ENCODE results near the gene CLPTM1L. TPM values are rescaled to one million over a fixed set of nuclear protein-coding genes. Genes with fewer than 3 reads are reported as not detected.
"Not testable (repeated sequence)": the region's sequence is repeated elsewhere in the genome, so short reads cannot be mapped to it uniquely, and the experiment has no call there.

Gene CLPTM1L
- total RNA-seq, 1 donor from 2014 or later: 113 TPM

GRCh38 chr5:1360861-1361260 is 16.0 kb upstream of the CLPTM1L start:
- no peaks in the 10 kb centered on the region for H3K36me3 ChIP-seq (ENCODE audit: control insufficient read depth in 3 of 3, insufficient read depth in 3 of 3, low read length in 3 of 3)
- no peak overlapping the region for H3K27ac ChIP-seq (ENCODE audit: low read depth, low read length)
- no peak overlapping the region for H3K4me3 ChIP-seq (ENCODE audit: low read length in 3 of 3)
- H3K9ac ChIP-seq (ENCODE audit: low read depth in 1 of 3, low read length in 3 of 3): no peak overlapping the region
- H3K27me3 ChIP-seq (ENCODE audit: control insufficient read depth in 3 of 3, insufficient read depth in 3 of 3, low read length in 3 of 3): peaks cover 42 to 67% (median 48%) of the 10 kb centered on the region in 3 donors
- H3K9me3 ChIP-seq (ENCODE audit: control insufficient read depth in 3 of 3, low read length in 3 of 3): no peaks in the 10 kb centered on the region
- H3K4me1 ChIP-seq (ENCODE audit: control insufficient read depth in 3 of 3, insufficient read depth in 3 of 3, low read length in 3 of 3): no peaks in the 10 kb centered on the region

GRCh38 chr5:1360367-1360766 is 15.5 kb upstream of the CLPTM1L start:
- H3K9ac ChIP-seq (ENCODE audit: low read depth in 1 of 3, low read length in 3 of 3); H3K36me3 ChIP-seq (ENCODE audit: control insufficient read depth in 3 of 3, insufficient read depth in 3 of 3, low read length in 3 of 3); H3K4me3 ChIP-seq (ENCODE audit: low read length in 3 of 3); H3K27ac ChIP-seq (ENCODE audit: low read depth, low read length); H3K4me1 ChIP-seq (ENCODE audit: control insufficient read depth in 3 of 3, insufficient read depth in 3 of 3, low read length in 3 of 3); H3K9me3 ChIP-seq (ENCODE audit: control insufficient read depth in 3 of 3, low read length in 3 of 3): not testable (repeated sequence)
- peaks cover 45 to 68% (median 48%) of the 10 kb centered on the region in 3 donors for H3K27me3 ChIP-seq (ENCODE audit: control insufficient read depth in 3 of 3, insufficient read depth in 3 of 3, low read length in 3 of 3)

DNA sequence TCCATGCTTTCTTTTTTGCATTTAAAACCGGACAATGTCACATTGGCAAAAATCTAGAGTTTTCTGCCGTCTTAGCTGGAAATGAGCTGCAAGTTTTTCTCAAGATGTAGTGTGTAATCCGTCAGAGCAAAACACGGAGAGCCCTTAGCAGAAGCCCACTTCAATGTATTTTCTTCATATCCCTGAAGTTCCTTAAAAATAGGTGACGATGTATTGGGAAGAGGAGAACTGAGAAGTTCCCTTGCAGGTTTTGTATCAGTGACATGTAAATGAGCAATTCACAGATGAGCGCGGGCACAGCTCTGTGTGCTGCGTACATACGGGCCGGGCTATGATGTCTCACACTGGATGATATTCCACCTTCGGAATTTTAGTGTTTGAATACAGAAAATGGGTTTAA is 14.8 kb upstream of the CLPTM1L start:
- H3K9me3 ChIP-seq (ENCODE audit: control insufficient read depth in 3 of 3, low read length in 3 of 3): no peaks in the 10 kb centered on the region
- H3K36me3 ChIP-seq (ENCODE audit: control insufficient read depth in 3 of 3, insufficient read depth in 3 of 3, low read length in 3 of 3): no peaks in the 10 kb centered on the region
- H3K4me3 ChIP-seq (ENCODE audit: low read length in 3 of 3): no peak overlapping the region
- H3K27me3 ChIP-seq (ENCODE audit: control insufficient read depth in 3 of 3, insufficient read depth in 3 of 3, low read length in 3 of 3): peaks cover 45 to 68% (median 48%) of the 10 kb centered on the region in 3 donors
- H3K4me1 ChIP-seq (ENCODE audit: control insufficient read depth in 3 of 3, insufficient read depth in 3 of 3, low read length in 3 of 3): no peaks in the 10 kb centered on the region
- no peak overlapping the region for H3K27ac ChIP-seq (ENCODE audit: low read depth, low read length)
- H3K9ac ChIP-seq (ENCODE audit: low read depth in 1 of 3, low read length in 3 of 3): no peak overlapping the region

GRCh38 chr5:1359031-1359645 is 14.2 kb upstream of the CLPTM1L start:
- Histone ChIP-seq H3K36me3 (ENCODE audit: control insufficient read depth in 3 of 3, insufficient read depth in 3 of 3, low read length in 3 of 3) (no peaks in the 10 kb centered on the region), H3K27ac (ENCODE audit: low read depth, low read length) (no peak overlapping the region), H3K9ac (ENCODE audit: low read depth in 1 of 3, low read length in 3 of 3) (no peak overlapping the region), H3K4me1 (ENCODE audit: control insufficient read depth in 3 of 3, insufficient read depth in 3 of 3, low read length in 3 of 3) (no peaks in the 10 kb centered on the region), H3K27me3 (ENCODE audit: control insufficient read depth in 3 of 3, insufficient read depth in 3 of 3, low read length in 3 of 3) (peaks cover 44 to 65% (median 48%) of the 10 kb centered on the region in 3 donors), H3K9me3 (ENCODE audit: control insufficient read depth in 3 of 3, low read length in 3 of 3) (no peaks in the 10 kb centered on the region), H3K4me3 (ENCODE audit: low read length in 3 of 3) (no peak overlapping the region)

DNA sequence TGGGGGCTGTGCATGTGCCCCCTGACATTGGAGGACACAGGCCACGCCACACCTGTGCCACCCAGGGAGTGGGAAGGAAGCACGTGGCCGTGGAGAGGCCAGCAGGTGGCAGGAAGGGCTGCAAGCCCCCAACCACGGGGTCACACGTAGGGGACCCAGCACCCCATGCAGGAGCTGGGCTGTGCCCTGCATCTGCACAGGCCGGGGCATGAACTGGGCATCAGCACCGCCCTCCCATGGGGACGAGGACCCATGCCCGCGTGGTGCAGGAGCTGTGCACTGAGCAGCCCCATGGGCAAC is 13.8 kb upstream of the CLPTM1L start:
- Histone ChIP-seq H3K4me1 (ENCODE audit: control insufficient read depth in 3 of 3, insufficient read depth in 3 of 3, low read length in 3 of 3) (no peaks in the 10 kb centered on the region), H3K36me3 (ENCODE audit: control insufficient read depth in 3 of 3, insufficient read depth in 3 of 3, low read length in 3 of 3) (no peaks in the 10 kb centered on the region), H3K27ac (ENCODE audit: low read depth, low read length) (no peak overlapping the region), H3K4me3 (ENCODE audit: low read length in 3 of 3) (no peak overlapping the region), H3K27me3 (ENCODE audit: control insufficient read depth in 3 of 3, insufficient read depth in 3 of 3, low read length in 3 of 3) (peaks cover 39 to 61% (median 44%) of the 10 kb centered on the region in 3 donors), H3K9me3 (ENCODE audit: control insufficient read depth in 3 of 3, low read length in 3 of 3) (no peaks in the 10 kb centered on the region), H3K9ac (ENCODE audit: low read depth in 1 of 3, low read length in 3 of 3) (no peak overlapping the region)

DNA sequence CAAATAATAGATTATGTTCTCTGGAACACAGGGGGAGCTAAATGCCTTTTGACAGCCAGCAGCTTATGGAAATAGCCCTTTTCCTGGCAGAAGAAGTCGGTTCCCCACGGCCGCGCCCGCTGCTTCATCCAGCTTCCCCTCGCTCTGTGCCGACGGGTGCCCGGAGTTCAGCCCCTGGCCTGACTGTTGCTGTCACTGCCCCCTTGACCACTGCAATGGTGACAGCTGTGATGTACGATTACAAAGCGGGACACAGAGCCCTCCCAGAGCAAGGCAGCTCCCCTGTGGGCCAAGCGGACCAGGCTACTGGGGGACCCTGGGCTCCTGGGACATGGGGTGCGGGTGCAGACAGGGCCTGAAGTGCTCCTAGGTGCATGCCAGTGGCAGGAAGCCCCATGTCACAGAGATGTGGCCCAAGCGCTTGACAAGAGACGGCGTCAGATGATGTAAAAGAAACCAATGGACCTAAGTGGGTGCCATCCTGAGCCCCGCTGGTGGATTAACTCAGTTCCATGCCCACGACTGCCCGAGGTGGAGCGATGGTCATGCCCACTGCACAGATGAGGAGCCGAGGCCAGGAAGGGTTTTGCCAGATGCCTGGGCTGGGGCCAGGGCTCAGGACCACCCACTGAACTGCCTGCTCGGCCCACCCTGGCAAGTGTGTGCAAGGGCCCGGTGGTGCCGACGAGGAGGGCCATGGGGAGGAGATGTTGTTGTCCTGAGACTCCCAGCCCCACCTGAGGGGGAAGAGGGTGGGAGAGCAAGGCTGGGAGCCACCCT is 13.2 kb upstream of the CLPTM1L start:
- Histone ChIP-seq H3K9me3 (ENCODE audit: control insufficient read depth in 3 of 3, low read length in 3 of 3) (no peaks in the 10 kb centered on the region), H3K27ac (ENCODE audit: low read depth, low read length) (no peak overlapping the region), H3K9ac (ENCODE audit: low read depth in 1 of 3, low read length in 3 of 3) (no peak overlapping the region), H3K4me1 (ENCODE audit: control insufficient read depth in 3 of 3, insufficient read depth in 3 of 3, low read length in 3 of 3) (no peaks in the 10 kb centered on the region), H3K36me3 (ENCODE audit: control insufficient read depth in 3 of 3, insufficient read depth in 3 of 3, low read length in 3 of 3) (no peaks in the 10 kb centered on the region), H3K27me3 (ENCODE audit: control insufficient read depth in 3 of 3, insufficient read depth in 3 of 3, low read length in 3 of 3) (peaks cover 36 to 56% (median 39%) of the 10 kb centered on the region in 3 donors), H3K4me3 (ENCODE audit: low read length in 3 of 3) (no peak overlapping the region)

- Histone ChIP-seq H3K27me3 (ENCODE audit: control insufficient read depth in 3 of 3, insufficient read depth in 3 of 3, low read length in 3 of 3) (peaks cover 30 to 56% (median 36%) of the 10 kb centered on the region in 3 donors), H3K9ac (ENCODE audit: low read depth in 1 of 3, low read length in 3 of 3) (no peak overlapping the region)
Measured at GRCh38 chr5:1356873-1357787, 12.2 kb upstream of the CLPTM1L start.

GRCh38 chr5:1354576-1354975 is 9.7 kb upstream of the CLPTM1L start:
- no peak overlapping the region for H3K9ac ChIP-seq (ENCODE audit: low read depth in 1 of 3, low read length in 3 of 3)
- no peaks in the 10 kb centered on the region for H3K9me3 ChIP-seq (ENCODE audit: control insufficient read depth in 3 of 3, low read length in 3 of 3)
- no peaks in the 10 kb centered on the region for H3K4me1 ChIP-seq (ENCODE audit: control insufficient read depth in 3 of 3, insufficient read depth in 3 of 3, low read length in 3 of 3)
- H3K27me3 ChIP-seq (ENCODE audit: control insufficient read depth in 3 of 3, insufficient read depth in 3 of 3, low read length in 3 of 3): peaks cover 24 to 45% (median 26%) of the 10 kb centered on the region in 3 donors
- H3K36me3 ChIP-seq (ENCODE audit: control insufficient read depth in 3 of 3, insufficient read depth in 3 of 3, low read length in 3 of 3): no peaks in the 10 kb centered on the region
- H3K27ac ChIP-seq (ENCODE audit: low read depth, low read length): no peak overlapping the region
- H3K4me3 ChIP-seq (ENCODE audit: low read length in 3 of 3): no peak overlapping the region

More at GRCh38 chr5:1356873-1357787, 12.2 kb upstream of the CLPTM1L start:
- Histone ChIP-seq H3K4me1 (ENCODE audit: control insufficient read depth in 3 of 3, insufficient read depth in 3 of 3, low read length in 3 of 3) (no peaks in the 10 kb centered on the region), H3K4me3 (ENCODE audit: low read length in 3 of 3) (no peak overlapping the region), H3K9me3 (ENCODE audit: control insufficient read depth in 3 of 3, low read length in 3 of 3) (no peaks in the 10 kb centered on the region), H3K27ac (ENCODE audit: low read depth, low read length) (no peak overlapping the region), H3K36me3 (ENCODE audit: control insufficient read depth in 3 of 3, insufficient read depth in 3 of 3, low read length in 3 of 3) (no peaks in the 10 kb centered on the region)

DNA sequence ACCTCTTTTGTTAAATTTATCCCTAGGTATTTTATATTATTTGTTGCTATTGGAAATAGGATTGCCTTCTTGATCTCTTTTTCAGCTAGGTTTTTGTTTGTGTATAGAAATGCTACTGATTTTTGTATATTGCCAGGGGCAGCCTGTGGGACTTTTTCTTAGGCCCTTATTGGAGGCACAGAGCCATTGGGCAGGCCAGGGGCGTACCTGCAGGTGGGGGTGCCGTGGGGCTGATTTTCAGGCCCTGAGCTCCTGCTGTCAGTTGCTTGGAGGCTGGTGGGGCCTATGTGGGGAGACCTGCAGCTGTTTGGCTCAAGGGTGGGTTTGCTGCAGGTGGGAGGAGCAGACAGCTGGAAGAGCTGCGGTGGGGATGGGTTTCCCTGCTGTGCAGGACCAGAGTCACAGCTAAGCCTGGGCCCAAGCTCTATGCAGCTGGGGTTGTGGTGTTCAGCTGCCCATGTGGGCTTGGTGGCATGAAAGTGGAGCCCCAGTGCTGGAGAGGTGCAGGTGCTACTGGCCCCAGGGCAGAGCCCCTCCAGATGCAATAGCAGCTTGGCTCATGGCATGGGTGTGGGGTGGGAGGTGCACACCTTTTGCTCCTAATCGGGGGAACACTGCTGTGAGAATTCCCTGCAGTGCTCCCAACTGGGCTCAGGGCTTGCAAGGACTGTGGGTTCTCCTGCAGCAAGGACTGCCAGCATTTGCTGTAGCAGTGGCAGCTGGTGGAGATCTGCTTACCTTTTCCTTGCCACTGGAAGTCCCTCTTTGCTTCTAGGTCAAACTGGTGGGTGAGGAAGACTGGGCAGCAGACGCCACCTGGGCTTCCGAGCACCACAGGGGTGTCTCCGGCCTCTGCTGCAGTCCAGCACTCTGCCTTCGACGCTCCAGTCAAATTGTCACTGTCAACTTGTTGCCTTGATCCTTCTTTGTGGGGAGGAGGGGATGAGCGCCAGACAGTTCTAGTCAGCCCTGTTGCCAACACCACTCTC is 7.6 kb upstream of the CLPTM1L start:
- H3K36me3 ChIP-seq (ENCODE audit: control insufficient read depth in 3 of 3, insufficient read depth in 3 of 3, low read length in 3 of 3): no peaks in the 10 kb centered on the region
- no peaks in the 10 kb centered on the region for H3K9me3 ChIP-seq (ENCODE audit: control insufficient read depth in 3 of 3, low read length in 3 of 3)
- H3K27ac ChIP-seq (ENCODE audit: low read depth, low read length): no peak overlapping the region
- no peak overlapping the region for H3K4me3 ChIP-seq (ENCODE audit: low read length in 3 of 3)
- H3K27me3 ChIP-seq (ENCODE audit: control insufficient read depth in 3 of 3, insufficient read depth in 3 of 3, low read length in 3 of 3): peaks cover 4 to 24% (median 8%) of the 10 kb centered on the region in 3 donors
- no peaks in the 10 kb centered on the region for H3K4me1 ChIP-seq (ENCODE audit: control insufficient read depth in 3 of 3, insufficient read depth in 3 of 3, low read length in 3 of 3)
- no peak overlapping the region for H3K9ac ChIP-seq (ENCODE audit: low read depth in 1 of 3, low read length in 3 of 3)

Measured in skeletal muscle tissue (tissue), 4 donors.